PFSK-1 (cell line): ENCODE results near the gene RASA2.

Experiments
- POLR2AphosphoS5 ChIP-seq: IDR thresholded peaks from 2 replicates; pipeline ENCODE4 v1.6.1; 2012; ENCODE audit warnings: low read depth, mild to moderate bottlenecking, control low read depth, low read length, moderate library complexity
- SIN3A ChIP-seq: IDR thresholded peaks from 2 replicates; pipeline ENCODE4 v1.6.1; 2012; ENCODE audit warnings: mild to moderate bottlenecking, low read length, moderate library complexity, borderline replicate concordance; ENCODE audit not compliant: insufficient read depth
- TAF1 ChIP-seq: IDR thresholded peaks from 2 replicates; pipeline ENCODE4 v1.6.1; 2012; ENCODE audit warnings: low read length, control low read depth, borderline replicate concordance; ENCODE audit not compliant: insufficient read depth

DNA sequence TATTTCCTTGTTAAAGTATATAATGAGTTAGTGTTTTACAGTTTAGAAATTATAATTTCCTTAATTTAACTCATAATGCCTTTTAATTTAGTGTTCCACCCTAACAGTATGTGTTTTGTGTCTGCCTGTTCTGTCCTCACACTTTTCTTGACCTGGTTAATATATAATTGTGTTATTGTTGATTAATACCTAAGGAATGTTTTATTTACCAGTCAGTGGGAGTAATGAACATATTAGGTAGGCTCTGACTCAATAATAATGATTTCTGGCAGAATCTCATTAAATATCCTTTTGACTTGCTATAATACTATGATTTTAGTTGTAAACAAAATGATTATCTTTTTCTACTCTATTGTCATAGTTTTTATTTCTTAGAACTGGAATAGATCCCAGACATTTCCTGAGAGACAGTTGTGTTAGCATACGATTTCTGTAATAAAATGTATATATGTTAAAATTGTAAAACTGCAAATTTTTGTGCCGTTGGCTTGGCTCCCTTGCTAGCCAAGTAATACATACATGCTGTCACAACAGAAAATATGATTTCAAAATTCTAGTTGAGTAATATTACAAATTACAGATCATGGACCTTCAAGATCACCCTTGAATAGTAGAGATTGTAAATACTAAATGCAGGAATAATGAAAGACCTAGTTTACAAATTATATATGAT lies 51.9 kb downstream of the RASA2 start:
- TF ChIP-seq TAF1 (no peak), SIN3A (no peak), POLR2AphosphoS5 (no peak)
